SJCRH30 (cell line): ENCODE results near the gene BEND5. TPM values are rescaled to one million over a fixed set of nuclear protein-coding genes. Genes with fewer than 3 reads are reported as not detected.
A peak's percentile ranks its signal among the peaks of the same experiment; 100 is the strongest.

Experiments used
- DNase-seq, 2 experiments: peaks; one replicate each; pipeline ENCODE4 v3.0.0-alpha.2; 2015 to 2020
- H3K27ac ChIP-seq: fragments of 250-450 bp; sonication (Bioruptor Pico); 2 replicates; pipeline ENCODE4 v1.5.1; 2020; ENCODE audit warnings: mild to moderate bottlenecking, moderate library complexity
- H3K27me3 ChIP-seq: fragments of 250-450 bp; sonication (Bioruptor Pico); 2 replicates; pipeline ENCODE4 v1.5.1; 2020; ENCODE audit warnings: mild to moderate bottlenecking, moderate library complexity
- H3K36me3 ChIP-seq: fragments of 250-450 bp; sonication (Bioruptor Pico); 2 replicates; pipeline ENCODE4 v1.5.1; 2020; ENCODE audit warnings: mild to moderate bottlenecking, moderate library complexity
- H3K4me1 ChIP-seq: fragments of 250-450 bp; sonication (Bioruptor Pico); 2 replicates; pipeline ENCODE4 v1.5.1; 2020; ENCODE audit warnings: mild to moderate bottlenecking, moderate library complexity
- H3K4me3 ChIP-seq: fragments of 250-450 bp; sonication (Bioruptor Pico); 2 replicates; pipeline ENCODE4 v1.5.1; 2020; ENCODE audit warnings: mild to moderate bottlenecking, moderate library complexity
- H3K9me3 ChIP-seq: fragments of 250-450 bp; sonication (Bioruptor Pico); replicated peaks from 2 replicates; pipeline ENCODE4 v1.5.1; 2020; ENCODE audit warnings: mild to moderate bottlenecking, moderate library complexity
- total RNA-seq: library from RNA; depleted of rRNA; stranded (reverse); fragments of >200 nt; shearing (Covaris generic); gene quantifications from 2 replicates; pipeline ENCODE4 v1.2.3, GENCODE V29; 2014

The BEND5 gene
- total RNA-seq, 1 experiment from 2014 or later = 5.9 TPM

GRCh38 chr1:48688102-48688760 lies 88.5 kb downstream of the BEND5 start:
- no peak overlapping the region for H3K4me3 ChIP-seq
- H3K9me3 ChIP-seq = no peaks in the 10 kb centered on the region
- no peak overlapping the region for H3K27ac ChIP-seq
- peak in 1 of 2 experiments; percentile 13 for DNase-seq
- no peaks in the 10 kb centered on the region for H3K4me1 ChIP-seq
- peaks cover 23% of the 10 kb centered on the region for H3K27me3 ChIP-seq
- no peaks in the 10 kb centered on the region for H3K36me3 ChIP-seq

DNA sequence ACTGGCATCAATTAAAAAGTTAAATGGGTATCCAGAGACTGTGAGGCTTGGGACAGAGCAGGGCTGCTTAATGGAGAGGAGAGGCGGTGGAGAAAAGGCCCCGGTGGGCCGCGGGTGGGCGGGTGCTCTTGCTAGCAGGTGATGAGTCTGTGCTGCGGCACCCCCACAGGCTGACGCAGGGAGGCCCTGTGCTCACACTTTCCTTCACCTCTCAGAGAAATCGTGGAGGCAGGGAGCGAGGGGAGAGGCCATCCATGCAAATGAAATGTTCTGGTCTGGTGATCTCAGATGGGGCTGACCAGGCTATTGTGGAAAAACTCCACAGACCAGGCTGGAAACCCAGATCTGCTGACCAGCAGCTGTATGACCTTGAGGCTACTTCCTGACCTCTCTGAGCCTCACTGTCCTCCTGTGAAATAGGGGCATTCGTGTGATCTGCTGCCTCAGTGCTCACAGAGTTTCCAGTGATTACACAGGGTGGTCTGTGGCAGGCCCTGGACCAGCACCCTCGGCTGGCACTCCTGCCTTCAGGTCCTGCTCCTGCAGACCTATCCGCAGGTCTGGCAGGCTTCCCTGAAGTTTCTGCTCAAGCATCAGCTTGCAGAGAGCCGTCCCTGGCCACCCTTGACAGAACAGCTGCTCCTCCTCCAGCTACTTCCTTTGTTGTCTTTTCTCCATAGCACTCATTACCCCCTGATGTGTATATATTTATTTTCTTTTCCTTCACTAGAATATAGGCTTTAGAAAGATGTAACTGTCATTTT lies 89.2 kb downstream of the BEND5 start:
- H3K4me1 ChIP-seq = no peaks in the 10 kb centered on the region
- H3K27ac ChIP-seq = no peak overlapping the region
- H3K27me3 ChIP-seq = peaks cover 18% of the 10 kb centered on the region
- H3K4me3 ChIP-seq = no peak overlapping the region
- no peak for DNase-seq
- H3K9me3 ChIP-seq = no peaks in the 10 kb centered on the region
- no peaks in the 10 kb centered on the region for H3K36me3 ChIP-seq

DNA sequence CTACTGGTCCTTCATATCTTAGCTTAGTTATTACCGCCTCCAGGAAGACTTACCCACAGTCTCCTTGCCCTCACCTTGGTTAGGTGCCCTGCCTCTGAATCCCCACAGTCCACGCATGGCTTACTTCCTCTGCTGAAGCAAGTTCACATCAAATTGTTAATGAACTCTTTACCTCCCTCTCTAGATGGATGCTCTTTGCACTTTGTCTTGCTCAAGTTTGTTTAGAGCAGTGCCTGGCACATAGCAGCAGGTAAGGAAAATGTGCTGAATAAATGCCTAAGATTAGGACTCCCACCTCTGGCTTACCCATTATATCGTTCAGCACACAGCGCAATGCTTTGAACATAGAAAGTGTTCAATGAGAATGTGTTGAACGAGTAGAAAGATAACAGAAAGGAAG lies 90.5 kb downstream of the BEND5 start:
- H3K9me3 ChIP-seq = no peaks in the 10 kb centered on the region
- H3K36me3 ChIP-seq = no peaks in the 10 kb centered on the region
- no peaks in the 10 kb centered on the region for H3K4me1 ChIP-seq
- H3K27me3 ChIP-seq = peaks cover 8% of the 10 kb centered on the region
- H3K4me3 ChIP-seq = no peak overlapping the region
- no peak for DNase-seq
- no peak overlapping the region for H3K27ac ChIP-seq

- no peaks in the 10 kb centered on the region for H3K4me1 ChIP-seq
- H3K27me3 ChIP-seq = peaks cover 22% of the 10 kb centered on the region
- H3K4me3 ChIP-seq = no peak overlapping the region
- no peak for DNase-seq
- H3K9me3 ChIP-seq = no peaks in the 10 kb centered on the region
- no peaks in the 10 kb centered on the region for H3K36me3 ChIP-seq
- no peak overlapping the region for H3K27ac ChIP-seq
These were observed 92.3 kb downstream of the BEND5 start for GRCh38 chr1:48684381-48684780.

DNA sequence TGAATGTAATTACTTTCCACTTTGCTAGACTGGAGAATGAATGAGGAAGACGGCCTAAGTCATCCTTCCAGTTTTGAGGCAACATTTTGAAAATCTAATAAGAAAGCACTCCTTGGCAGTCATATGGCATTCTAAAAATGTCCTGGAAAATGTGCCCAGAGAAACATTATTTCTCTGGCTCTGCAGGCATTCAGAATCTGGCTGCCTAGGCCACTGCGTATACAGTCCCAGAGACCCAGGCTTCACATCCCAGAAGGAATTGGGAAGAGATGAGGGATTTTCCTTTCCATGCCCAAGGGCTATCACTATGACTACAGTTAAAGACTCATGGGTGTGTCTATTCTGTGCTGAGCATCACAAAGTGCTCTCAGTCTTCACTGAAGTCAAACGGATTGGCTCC lies 92.9 kb downstream of the BEND5 start:
- H3K4me1 ChIP-seq = no peaks in the 10 kb centered on the region
- H3K9me3 ChIP-seq = no peaks in the 10 kb centered on the region
- no peak overlapping the region for H3K27ac ChIP-seq
- no peaks in the 10 kb centered on the region for H3K36me3 ChIP-seq
- no peak overlapping the region for H3K4me3 ChIP-seq
- no peak for DNase-seq
- peaks cover 22% of the 10 kb centered on the region for H3K27me3 ChIP-seq

GRCh38 chr1:48681476-48682305 lies 95.0 kb downstream of the BEND5 start:
- Histone ChIP-seq H3K27me3 (peaks cover 25% of the 10 kb centered on the region), H3K27ac (no peak overlapping the region), H3K4me1 (no peaks in the 10 kb centered on the region), H3K36me3 (no peaks in the 10 kb centered on the region), H3K4me3 (no peak overlapping the region), H3K9me3 (no peaks in the 10 kb centered on the region)
- no peak for DNase-seq

DNA sequence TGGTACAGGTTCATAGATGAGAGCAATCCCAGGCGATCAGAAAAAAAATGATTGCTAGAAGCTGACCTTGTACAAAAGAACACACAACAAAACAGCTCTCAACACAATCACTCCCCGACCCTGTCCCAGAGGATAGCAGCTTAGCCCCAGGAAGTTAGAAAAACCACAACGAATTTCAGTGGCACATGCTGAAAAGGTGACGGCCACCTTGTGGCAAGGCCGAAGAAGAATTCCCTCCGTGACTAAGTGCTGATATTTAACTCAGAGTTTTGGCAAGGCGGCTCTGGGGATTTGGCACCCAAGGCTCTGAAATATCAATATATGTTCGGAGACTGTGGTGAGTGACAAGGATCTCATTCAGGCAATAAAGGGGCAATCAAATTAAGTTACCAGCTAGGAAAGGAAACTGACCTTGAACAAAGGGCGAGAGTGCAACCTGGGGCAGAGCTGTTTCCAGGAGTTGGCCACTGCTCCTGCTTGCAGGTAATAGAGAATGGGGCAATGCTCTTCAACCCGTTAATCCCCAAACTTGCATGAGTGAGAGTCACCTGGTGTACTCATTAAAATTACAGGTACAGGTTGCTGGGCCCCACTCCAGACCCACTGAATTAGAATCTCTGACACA lies 96.2 kb downstream of the BEND5 start:
- DNase-seq = peak in 1 of 2 experiments; percentile 13
- no peak overlapping the region for H3K27ac ChIP-seq
- H3K4me3 ChIP-seq = no peak overlapping the region
- no peaks in the 10 kb centered on the region for H3K36me3 ChIP-seq
- no peaks in the 10 kb centered on the region for H3K9me3 ChIP-seq
- H3K27me3 ChIP-seq = peaks cover 22% of the 10 kb centered on the region; the same call in 1 of the 2 replicates
- no peaks in the 10 kb centered on the region for H3K4me1 ChIP-seq

GRCh38 chr1:48679859-48680258 lies 96.8 kb downstream of the BEND5 start:
- DNase-seq = no peak
- no peaks in the 10 kb centered on the region for H3K4me1 ChIP-seq
- H3K27ac ChIP-seq = no peak overlapping the region
- no peak overlapping the region for H3K4me3 ChIP-seq
- no peaks in the 10 kb centered on the region for H3K36me3 ChIP-seq
- peaks cover 22% of the 10 kb centered on the region for H3K27me3 ChIP-seq
- H3K9me3 ChIP-seq = no peaks in the 10 kb centered on the region

GRCh38 chr1:48678710-48679505 lies 97.8 kb downstream of the BEND5 start:
- no peaks in the 10 kb centered on the region for H3K36me3 ChIP-seq
- H3K27me3 ChIP-seq = peaks cover 22% of the 10 kb centered on the region
- H3K4me1 ChIP-seq = no peaks in the 10 kb centered on the region
- no peak overlapping the region for H3K4me3 ChIP-seq
- DNase-seq = no peak
- no peak overlapping the region for H3K27ac ChIP-seq
- no peaks in the 10 kb centered on the region for H3K9me3 ChIP-seq
